ENCODE measurements around the gene RAB6A. TPM values are rescaled to one million over a fixed set of nuclear protein-coding genes. Genes with fewer than 3 reads are reported as not detected.
"Not testable (repeated sequence)": the region's sequence is repeated elsewhere in the genome, so short reads cannot be mapped to it uniquely, and the experiment has no call there.

Gene RAB6A
- polyA plus RNA-seq, 6 donors from 2014 or later, result 73.5 to 94.5 (median 84.2) TPM

DNA sequence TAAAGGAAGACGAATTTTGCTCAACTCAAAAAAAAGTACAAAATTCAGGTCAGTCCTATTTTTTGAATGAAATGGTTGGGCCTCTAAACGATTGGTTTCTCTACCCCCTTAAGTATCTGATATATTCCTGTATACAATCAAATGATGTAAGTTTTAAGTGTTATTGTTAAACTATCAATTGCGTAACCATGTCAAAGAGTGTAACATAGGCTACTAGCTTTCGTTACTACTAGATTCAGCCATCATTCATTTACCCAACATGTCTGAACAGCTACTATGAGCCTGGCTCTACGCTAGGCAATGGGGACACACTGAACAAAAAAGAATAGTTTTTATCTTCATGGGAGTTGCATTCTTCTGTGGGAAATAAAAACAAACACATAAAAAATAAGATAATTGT lies 3.3 kb downstream of the RAB6A start:
- Mint-ChIP-seq H3K27me3 (no peaks in the 10 kb centered on the region), H3K9me3 (no peaks in the 10 kb centered on the region), H3K4me1 (peaks cover 36 to 42% (median 38%) of the 10 kb centered on the region in 3 donors), H3K36me3 (no peaks in the 10 kb centered on the region), H3K4me3 (peak overlapping the region in 1 of 8 donors; percentile 82), H3K27ac (no peak overlapping the region)
- no peak for DNase-seq
- ATAC-seq (ENCODE audit: low read depth in 2 of 2), result no peak

DNA sequence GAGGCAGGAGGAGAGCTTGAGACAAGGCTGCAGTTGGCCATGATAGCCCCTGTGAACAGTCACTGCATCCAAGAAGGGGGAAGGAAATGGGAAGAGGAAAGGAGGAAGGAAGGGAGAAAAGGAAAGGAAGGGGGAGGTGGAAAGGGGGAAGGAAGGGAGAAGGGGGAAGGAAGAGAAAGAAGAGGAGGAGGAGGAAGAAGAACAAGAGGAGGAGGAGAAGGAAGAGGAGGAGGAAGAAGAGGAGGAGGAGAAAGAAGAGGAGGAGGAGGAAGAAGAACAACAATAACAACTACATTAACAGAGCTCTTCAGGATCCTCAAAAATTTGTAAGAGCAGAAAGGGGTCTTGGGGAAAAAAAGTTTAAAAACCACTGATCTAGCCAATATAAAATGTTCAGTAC lies 5.2 kb downstream of the RAB6A start:
- peaks cover 40 to 53% (median 50%) of the 10 kb centered on the region in 3 donors for H3K4me1 Mint-ChIP-seq
- H3K36me3 Mint-ChIP-seq, result no peaks in the 10 kb centered on the region
- no peaks in the 10 kb centered on the region for H3K9me3 Mint-ChIP-seq
- no peak for DNase-seq
- no peaks in the 10 kb centered on the region for H3K27me3 Mint-ChIP-seq
- H3K27ac Mint-ChIP-seq, result peak overlapping the region in 2 of 6 donors; percentile 26 to 33
- no peak overlapping the region for H3K4me3 Mint-ChIP-seq
- no peak for ATAC-seq (ENCODE audit: low read depth in 2 of 2)

DNA sequence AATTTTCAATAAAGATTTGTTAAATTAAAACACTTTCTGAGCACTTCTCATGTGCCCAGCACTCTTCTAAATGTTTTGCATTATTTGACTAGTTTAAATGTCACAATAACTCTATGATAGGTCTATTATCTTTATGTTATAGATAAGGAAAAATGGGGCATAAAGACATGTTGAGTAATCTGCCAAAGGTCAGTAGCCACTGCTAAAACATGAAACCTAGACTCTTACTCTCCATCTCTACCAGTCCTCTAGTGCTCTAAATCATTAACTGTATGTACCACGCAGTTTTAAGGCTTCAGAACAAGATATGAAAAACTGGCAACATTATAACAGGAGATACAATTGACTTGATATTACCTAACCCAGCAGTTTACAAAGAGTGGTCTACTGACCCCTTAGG lies 6.9 kb downstream of the RAB6A start:
- DNase-seq, result no peak
- Mint-ChIP-seq H3K27ac (no peak overlapping the region), H3K36me3 (no peaks in the 10 kb centered on the region), H3K9me3 (no peaks in the 10 kb centered on the region), H3K4me3 (no peak overlapping the region), H3K27me3 (no peaks in the 10 kb centered on the region), H3K4me1 (peaks cover 34 to 58% (median 52%) of the 10 kb centered on the region in 3 donors)
- ATAC-seq (ENCODE audit: low read depth in 2 of 2), result no peak

DNA sequence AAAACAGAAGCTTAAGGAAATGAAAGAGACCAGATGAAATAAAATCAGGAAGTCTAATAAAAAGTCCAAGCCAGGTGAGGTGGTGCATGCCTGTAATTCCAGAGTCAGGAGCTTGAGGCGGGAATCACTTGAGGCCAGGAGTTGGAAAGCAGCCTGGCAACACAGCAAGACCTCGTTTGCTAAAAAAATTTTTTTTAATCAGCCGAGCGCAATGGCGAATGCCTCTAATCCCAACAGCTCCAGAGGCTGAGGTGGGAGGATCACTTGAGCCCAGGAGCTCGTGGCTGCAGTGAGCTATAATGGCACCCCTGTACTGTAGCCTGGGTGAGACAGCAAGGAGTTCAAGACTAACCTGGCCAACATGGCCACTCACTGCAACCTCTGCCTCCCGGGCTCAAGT lies 8.0 kb downstream of the RAB6A start:
- Mint-ChIP-seq H3K27me3 (no peaks in the 10 kb centered on the region), H3K4me1 (peaks cover 28 to 55% (median 45%) of the 10 kb centered on the region in 3 donors), H3K9me3 (no peaks in the 10 kb centered on the region), H3K4me3 (peak overlapping the region in 1 of 8 donors; percentile 25), H3K36me3 (no peaks in the 10 kb centered on the region), H3K27ac (no peak overlapping the region)
- no peak for DNase-seq
- ATAC-seq (ENCODE audit: low read depth in 2 of 2), result no peak

DNA sequence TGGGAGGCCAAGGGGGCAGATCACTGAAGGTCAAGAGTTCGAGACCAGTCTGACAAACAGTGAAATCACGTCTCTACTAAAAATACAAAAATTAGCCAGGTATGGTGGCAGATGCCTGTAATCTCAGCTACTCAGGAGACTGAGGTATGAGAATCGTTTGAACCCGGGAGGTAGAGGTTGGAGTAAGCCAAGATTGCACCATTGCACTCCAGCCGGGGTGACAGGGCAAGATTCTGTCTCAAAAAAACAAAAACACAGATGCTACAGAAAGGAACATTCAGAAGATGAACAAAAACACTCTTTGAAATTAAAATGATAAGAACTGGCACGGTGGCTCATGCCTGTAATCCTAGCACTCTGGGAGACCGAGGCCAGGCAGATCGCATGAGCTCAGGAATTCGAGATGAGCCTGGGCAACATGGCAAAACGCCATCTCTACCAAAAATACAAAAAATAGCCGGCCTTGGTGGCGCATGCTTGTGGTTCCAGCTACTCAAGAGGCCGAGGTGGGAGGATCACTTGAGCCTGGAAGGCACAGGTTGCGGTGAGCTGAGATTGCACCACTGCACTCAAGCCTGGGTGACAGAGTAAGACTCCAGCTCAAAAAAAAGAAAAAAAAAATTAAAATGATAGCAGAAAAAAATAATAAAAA lies 8.5 kb downstream of the RAB6A start:
- Mint-ChIP-seq H3K27ac (peak overlapping the region in 3 of 6 donors; percentile 19 to 51 (median 44)), H3K4me3 (no peak overlapping the region), H3K27me3 (no peaks in the 10 kb centered on the region), H3K4me1 (peaks cover 34 to 53% (median 45%) of the 10 kb centered on the region in 3 donors), H3K36me3 (no peaks in the 10 kb centered on the region), H3K9me3 (no peaks in the 10 kb centered on the region)
- DNase-seq (no peak), ATAC-seq (ENCODE audit: low read depth in 2 of 2) (no peak)

DNA sequence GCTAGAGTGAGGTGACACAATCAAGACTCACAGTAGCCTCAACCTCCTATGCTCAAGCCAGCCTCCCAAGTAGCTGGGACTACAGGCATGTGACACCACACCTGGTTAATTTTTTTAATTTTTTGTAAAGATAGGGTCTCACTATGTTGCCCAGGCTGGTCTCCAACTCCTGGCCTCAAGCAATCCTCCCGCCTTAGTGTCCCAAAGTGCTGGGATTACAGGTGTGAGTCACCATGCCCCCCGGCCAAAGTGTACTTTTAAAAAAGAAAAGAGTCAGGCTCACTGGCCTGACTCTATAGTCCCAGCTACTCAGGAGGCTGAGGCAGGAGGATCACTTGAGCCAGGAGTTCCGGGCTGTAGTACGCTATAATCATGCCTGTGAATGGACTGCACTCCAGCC lies 10.0 kb downstream of the RAB6A start:
- not testable (repeated sequence) for H3K4me3 Mint-ChIP-seq

DNA sequence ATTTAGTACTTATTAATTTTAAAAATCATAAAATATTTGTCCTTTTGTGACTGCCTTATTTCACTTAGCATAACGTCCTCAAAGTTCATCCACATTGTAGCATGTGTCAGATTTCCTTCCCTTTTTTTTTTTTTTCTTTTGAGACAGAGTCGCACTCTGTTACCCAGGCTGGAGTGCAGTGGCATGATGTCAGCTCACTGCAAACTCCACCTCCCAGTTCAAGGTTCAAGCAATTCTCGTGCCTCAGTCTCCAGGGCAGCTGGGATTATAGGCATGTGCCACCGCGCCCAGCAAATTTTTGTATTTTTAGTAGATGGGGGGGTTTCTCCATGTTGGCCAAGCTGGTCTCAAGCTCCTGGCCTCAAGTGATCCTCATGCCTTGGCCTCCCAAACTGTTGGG lies 10.6 kb downstream of the RAB6A start:
- Mint-ChIP-seq H3K4me3 (peak overlapping the region in 1 of 8 donors; percentile 76), H3K4me1 (peaks cover 29 to 50% (median 38%) of the 10 kb centered on the region in 3 donors), H3K36me3 (no peaks in the 10 kb centered on the region), H3K27ac (peak overlapping the region in 3 of 6 donors; percentile 16 to 86 (median 30)), H3K9me3 (no peaks in the 10 kb centered on the region), H3K27me3 (no peaks in the 10 kb centered on the region)
- DNase-seq (no peak), ATAC-seq (ENCODE audit: low read depth in 2 of 2) (no peak)

More for the DNA sequence above, 10.0 kb downstream of the RAB6A start:
- H3K27ac Mint-ChIP-seq, result peak overlapping the region in 1 of 6 donors; percentile 83
- H3K9me3 Mint-ChIP-seq; ATAC-seq (ENCODE audit: low read depth in 2 of 2); DNase-seq; H3K36me3 Mint-ChIP-seq; H3K27me3 Mint-ChIP-seq: not testable (repeated sequence)
- H3K4me1 Mint-ChIP-seq, result peaks cover 34 to 51% (median 44%) of the 10 kb centered on the region in 3 donors

DNA sequence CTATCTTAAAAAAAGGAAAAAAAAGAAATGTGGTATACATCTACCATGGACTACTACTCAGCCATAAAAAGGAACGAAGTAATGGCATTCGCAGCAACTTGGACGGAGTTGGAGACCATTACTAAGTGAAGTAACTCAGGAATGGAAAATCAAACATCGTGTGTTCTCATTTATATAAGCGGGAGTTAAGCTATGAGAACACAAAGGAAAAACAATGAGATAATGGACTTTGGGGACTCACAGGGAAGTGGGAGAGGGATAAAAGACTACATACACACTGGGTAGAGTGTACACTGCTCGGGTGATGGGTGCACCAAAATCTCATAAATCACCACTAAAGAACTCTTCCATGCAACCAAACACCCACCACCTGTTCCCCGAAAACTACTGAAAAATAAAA lies 11.8 kb downstream of the RAB6A start:
- peak overlapping the region in 3 of 6 donors; percentile 32 to 74 (median 45) for H3K27ac Mint-ChIP-seq
- H3K27me3 Mint-ChIP-seq, result no peaks in the 10 kb centered on the region
- no peaks in the 10 kb centered on the region for H3K36me3 Mint-ChIP-seq
- DNase-seq (no peak), ATAC-seq (ENCODE audit: low read depth in 2 of 2) (no peak)
- H3K4me1 Mint-ChIP-seq, result peaks cover 29 to 50% (median 38%) of the 10 kb centered on the region in 3 donors
- H3K9me3 Mint-ChIP-seq, result no peaks in the 10 kb centered on the region
- no peak overlapping the region for H3K4me3 Mint-ChIP-seq

DNA sequence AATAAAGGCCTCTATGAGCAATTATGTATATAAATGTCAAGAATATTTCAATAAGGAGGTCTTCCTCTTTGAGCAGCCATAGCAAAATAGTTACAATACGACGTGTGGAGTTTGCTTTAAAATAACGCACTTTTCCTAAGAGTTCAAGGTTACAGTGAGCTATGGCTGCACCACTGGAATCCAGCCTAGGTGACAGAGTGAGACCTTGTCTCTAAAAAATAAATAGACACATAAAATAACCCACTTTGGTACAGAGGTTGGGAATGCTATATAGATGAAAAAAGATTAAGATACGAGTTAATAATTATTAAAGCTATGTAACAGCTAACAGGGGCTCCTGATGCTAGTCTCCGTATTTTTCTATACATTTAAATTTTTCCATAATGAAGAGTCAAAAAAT lies 12.6 kb downstream of the RAB6A start:
- Mint-ChIP-seq H3K4me3 (no peak overlapping the region), H3K36me3 (no peaks in the 10 kb centered on the region), H3K9me3 (no peaks in the 10 kb centered on the region), H3K4me1 (peaks cover 30 to 56% (median 44%) of the 10 kb centered on the region in 3 donors), H3K27me3 (no peaks in the 10 kb centered on the region), H3K27ac (no peak overlapping the region)
- ATAC-seq (ENCODE audit: low read depth in 2 of 2) (no peak), DNase-seq (no peak)

DNA sequence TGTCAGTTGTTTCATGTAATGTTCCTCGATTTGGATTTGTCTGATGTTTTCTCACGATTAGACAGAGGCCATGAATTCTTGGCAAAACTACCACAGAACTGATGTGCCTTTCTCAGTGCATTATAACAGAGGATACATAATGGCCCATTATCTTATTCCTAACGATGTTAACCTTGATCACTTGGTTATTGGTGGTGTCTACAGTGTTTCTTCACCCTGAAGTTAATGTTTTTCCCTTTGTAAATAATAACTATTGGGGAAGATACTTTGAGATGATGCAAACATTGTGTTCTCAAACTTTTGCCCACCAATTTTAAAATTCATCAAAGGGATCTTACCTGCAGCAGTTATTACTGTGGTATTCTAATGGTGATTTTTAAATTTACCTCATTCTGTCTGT lies 13.1 kb downstream of the RAB6A start:
- Mint-ChIP-seq H3K36me3 (no peaks in the 10 kb centered on the region), H3K9me3 (no peaks in the 10 kb centered on the region), H3K27ac (peak overlapping the region in 2 of 6 donors; percentile 45 to 55), H3K4me3 (no peak overlapping the region), H3K4me1 (peaks cover 29 to 59% (median 48%) of the 10 kb centered on the region in 3 donors), H3K27me3 (no peaks in the 10 kb centered on the region)
- DNase-seq (no peak), ATAC-seq (ENCODE audit: low read depth in 2 of 2) (no peak)

DNA sequence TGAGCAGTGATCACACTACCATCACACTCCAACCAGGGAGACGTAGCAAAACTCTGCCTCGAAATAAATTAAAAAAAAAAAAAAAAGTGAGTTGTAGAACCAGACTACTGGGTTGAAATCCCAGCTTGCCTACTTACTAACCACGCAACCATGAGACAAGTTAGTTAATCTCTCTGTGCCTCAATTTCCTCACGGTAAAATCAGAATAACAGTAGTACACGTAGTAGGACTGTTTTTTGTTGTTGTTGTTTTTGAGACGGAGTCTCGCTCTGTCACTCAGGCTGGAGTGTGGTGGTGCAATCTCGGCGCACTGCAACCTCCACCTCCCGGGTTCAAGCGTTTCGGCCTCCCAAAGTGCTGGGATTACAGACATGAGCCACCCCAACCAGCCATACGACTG lies 14.2 kb downstream of the RAB6A start:
- Mint-ChIP-seq H3K27me3 (no peaks in the 10 kb centered on the region), H3K9me3 (no peaks in the 10 kb centered on the region), H3K36me3 (no peaks in the 10 kb centered on the region), H3K4me1 (peaks cover 18 to 50% (median 38%) of the 10 kb centered on the region in 3 donors), H3K4me3 (no peak overlapping the region), H3K27ac (no peak overlapping the region)
- DNase-seq (no peak), ATAC-seq (ENCODE audit: low read depth in 2 of 2) (no peak)

DNA sequence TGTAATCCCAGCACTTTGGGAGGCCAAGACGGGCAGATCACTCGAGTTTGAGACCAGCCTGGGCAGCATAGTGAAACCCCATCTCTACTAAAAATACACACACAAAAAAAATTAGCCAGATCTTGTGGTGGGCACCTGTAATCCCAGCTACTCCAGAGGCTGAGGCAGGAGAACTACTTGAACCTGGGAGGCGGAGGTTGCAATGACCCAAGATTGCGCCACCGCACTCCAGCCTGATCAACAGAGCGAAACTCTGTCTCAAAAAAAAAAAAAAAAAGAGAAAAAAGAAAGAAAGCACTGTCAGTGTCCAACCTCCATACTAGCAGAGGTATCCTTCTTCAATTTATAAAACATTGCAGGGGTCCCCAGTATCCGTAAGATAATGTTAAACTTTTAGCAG lies 17.8 kb downstream of the RAB6A start:
- Mint-ChIP-seq H3K4me1 (peaks cover 14 to 25% (median 18%) of the 10 kb centered on the region in 3 donors), H3K27ac (peak overlapping the region in 2 of 6 donors; percentile 10 to 70), H3K36me3 (no peaks in the 10 kb centered on the region), H3K9me3 (no peaks in the 10 kb centered on the region), H3K27me3 (no peaks in the 10 kb centered on the region), H3K4me3 (no peak overlapping the region)
- no peak for ATAC-seq (ENCODE audit: low read depth in 2 of 2)
- no peak for DNase-seq

DNA sequence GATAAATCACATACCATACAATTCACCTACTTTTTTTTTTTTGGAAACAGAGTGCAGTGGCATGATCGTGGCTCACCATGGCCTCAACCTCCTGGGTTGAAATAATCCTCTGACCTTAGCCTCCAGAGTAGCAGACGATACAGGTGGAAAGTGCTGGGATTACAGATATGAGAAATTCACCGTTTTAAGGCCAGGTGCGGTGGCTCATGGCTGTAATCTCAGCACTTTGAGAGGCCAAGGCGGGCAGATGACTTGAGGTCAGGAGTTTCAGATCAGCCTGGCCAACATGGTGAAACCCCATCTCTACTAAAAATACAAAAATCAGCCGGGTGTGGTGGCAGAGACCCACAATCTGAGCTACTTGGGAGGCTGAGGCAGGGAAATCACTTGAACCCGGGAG lies 24.9 kb downstream of the RAB6A start:
- not testable (repeated sequence) for DNase-seq; H3K4me3 Mint-ChIP-seq; H3K36me3 Mint-ChIP-seq; ATAC-seq (ENCODE audit: low read depth in 2 of 2); H3K9me3 Mint-ChIP-seq; H3K27me3 Mint-ChIP-seq
- Mint-ChIP-seq H3K4me1 (peaks cover 4 to 24% (median 16%) of the 10 kb centered on the region in 3 donors), H3K27ac (peak overlapping the region in 1 of 6 donors; percentile 14)

DNA sequence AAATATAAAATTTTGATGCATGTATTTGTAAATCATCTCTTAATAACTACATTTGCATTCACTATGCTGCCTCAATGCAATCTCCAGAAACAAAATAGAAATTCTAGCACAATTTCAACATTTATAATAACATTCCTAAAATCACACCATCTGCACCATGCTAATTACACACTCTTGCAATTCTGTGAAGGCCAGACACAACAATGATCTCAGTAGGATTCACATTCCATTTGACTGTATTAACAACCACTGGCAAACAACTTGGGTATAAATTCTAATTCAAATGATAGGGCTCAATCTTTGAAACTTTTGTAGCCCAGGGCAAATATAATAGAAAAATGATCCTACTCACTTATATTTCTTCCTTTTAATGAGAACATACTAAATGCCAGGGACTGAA lies 25.9 kb downstream of the RAB6A start:
- H3K27ac Mint-ChIP-seq, result peak overlapping the region in 1 of 6 donors; percentile 5
- ATAC-seq (ENCODE audit: low read depth in 2 of 2), result no peak

More for the DNA sequence above, 25.9 kb downstream of the RAB6A start:
- Mint-ChIP-seq H3K4me3 (no peak overlapping the region), H3K27me3 (no peaks in the 10 kb centered on the region), H3K9me3 (no peaks in the 10 kb centered on the region), H3K36me3 (no peaks in the 10 kb centered on the region), H3K4me1 (peaks cover 4 to 25% (median 16%) of the 10 kb centered on the region in 3 donors)
- no peak for DNase-seq

Measured in naive B cell (primary cell).